Left colon (tissue), 2 donors: Measurements from ENCODE around the gene RPS23. TPM values are rescaled to one million over a fixed set of nuclear protein-coding genes. Genes with fewer than 3 reads are reported as not detected.
A peak's percentile ranks its signal among the peaks of the same experiment; 100 is the strongest.

Experiments used
- ATAC-seq: fragments of 200-7000 bp; cut with Tn5 transposase; one replicate; pipeline ENCODE4 v1.9.1; 2020; ENCODE audit warnings: mild to moderate bottlenecking, moderate library complexity
- DNase-seq, 2 donors: peaks; one replicate each; pipeline ENCODE4 v3.0.0-alpha.2; 2020
- intact Hi-C, 2 donors: fragments of 100-400 bp; cut with DNase I in 1 of 2; cut with micrococcal nuclease in 1 of 2; formaldehyde crosslinking; loops; one replicate each; pipeline versions ENCODE4 v1.11.2 to v1.14.0; 2022; cut with DNase I, micrococcal nuclease
- total RNA-seq, 2 donors: library from RNA; stranded (reverse); fragmentation: NEBNext Ultra II Directional; extraction: Animal tissue kit (Norgen Biotek cat#: 25700); gene quantifications; one replicate each; pipeline ENCODE4 v1.2.1, GENCODE V29; 2021
- donor health status: DM: no; HTN: no; CAD: no.
- donor health status: DM: yes; HTN: yes; CAD: no.

RPS23 gene
- total RNA-seq, 2 donors from 2014 or later: 1,203 to 1,280 TPM

- ATAC-seq (no peak), DNase-seq (no peak)
- intact Hi-C loops: no loop called here
Observed at GRCh38 chr5:82257729-82258128, 20.4 kb downstream of the RPS23 start.

- no peak for DNase-seq
- ATAC-seq: no peak
- intact Hi-C loops: no loop called here
Observed at GRCh38 chr5:82257247-82257646, 20.9 kb downstream of the RPS23 start.

GRCh38 chr5:82255844-82256243 lies 22.3 kb downstream of the RPS23 start:
- ATAC-seq (no peak), DNase-seq (no peak)
- intact Hi-C loops: no loop called here

- DNase-seq (no peak), ATAC-seq (no peak)
- intact Hi-C loops: no loop called here
Observed at GRCh38 chr5:82252744-82253143, 25.4 kb downstream of the RPS23 start.

GRCh38 chr5:82246960-82247574 lies 31.1 kb downstream of the RPS23 start:
- ATAC-seq (no peak), DNase-seq (no peak)
- intact Hi-C loops: no loop called here

GRCh38 chr5:82244854-82245635 lies 33.1 kb downstream of the RPS23 start:
- intact Hi-C loops: no loop called here
- ATAC-seq (no peak), DNase-seq (no peak)

GRCh38 chr5:82244151-82244550 lies 34.0 kb downstream of the RPS23 start:
- ATAC-seq: no peak
- intact Hi-C loops: no loop called here
- no peak for DNase-seq

GRCh38 chr5:82234885-82235284 lies 43.3 kb downstream of the RPS23 start:
- ATAC-seq: peak; percentile 97
- DNase-seq: peak in 1 of 2 donors; percentile 19
- intact Hi-C loops: no loop called here

GRCh38 chr5:82225525-82226172 lies 52.5 kb downstream of the RPS23 start:
- ATAC-seq: peak; percentile 91
- peak; percentile 26 to 56 for DNase-seq
- intact Hi-C loops: no loop called here
